Thyroid gland (tissue), 4 donors: ENCODE results near the gene DFFA. TPM values are rescaled to one million over a fixed set of nuclear protein-coding genes. Genes with fewer than 3 reads are reported as not detected.

Source experiments
- DNase-seq, 2 donors: peaks; one replicate each; pipeline ENCODE4 v3.0.0-alpha.2; 2019
- H3K27ac ChIP-seq, 3 donors: fragments of 200-600 bp; sonication (generic); 1 replicate in 2 of 3; 2 replicates in 1 of 3; pipeline ENCODE4 v1.5.1; 2016 to 2019; ENCODE audit warnings: mild to moderate bottlenecking in 1 of 3, moderate library complexity in 1 of 3
- H3K27me3 ChIP-seq: fragments of 200-600 bp; sonication (generic); one replicate; pipeline ENCODE4 v1.5.1; 2019
- H3K36me3 ChIP-seq, 2 donors: fragments of 200-600 bp; sonication (generic); one replicate each; pipeline ENCODE4 v1.5.1; 2016 to 2019
- H3K4me1 ChIP-seq, 2 donors: fragments of 200-600 bp; sonication (generic); one replicate each; pipeline ENCODE4 v1.5.1; 2017 to 2019
- H3K4me3 ChIP-seq, 3 donors: fragments of 200-600 bp; sonication (generic); replicated peaks in 1 of 3; 1 replicate in 2 of 3; 2 replicates in 1 of 3; pipeline ENCODE4 v1.5.1; 2016; ENCODE audit warnings: mild to moderate bottlenecking in 1 of 3
- H3K9me3 ChIP-seq: fragments of 200-600 bp; sonication (generic); one replicate; pipeline ENCODE4 v1.5.1; 2017
- POLR2A ChIP-seq, 2 donors: fragments of 450-650 bp; IDR thresholded peaks; one replicate each; pipeline ENCODE4 v1.6.1; 2017; ENCODE audit warnings: antibody characterized with exemption in 2 of 2, mild to moderate bottlenecking in 2 of 2, moderate library complexity in 1 of 2
- WGBS, 2 donors: methylation state at CpG; one replicate each; pipeline ENCODE4 v1.1.5; 2017; 5-methylcytosine and 5-hydroxymethylcytosine counted together
- intact Hi-C: fragments of 100-400 bp; cut with DNase I; formaldehyde crosslinking; loops from one replicate; pipeline ENCODE4 v1.15.1; 2023
- total RNA-seq, 4 donors: library from RNA; depleted of rRNA; stranded (reverse); fragments of >200 nt; gene quantifications; one replicate each; pipeline ENCODE4 v1.2.3, GENCODE V29; 2016
- TF ChIP-seq, protein P1 (sequence below), 6 experiments: fragments of 200-600 bp in 3 of 6; fragments of 450-650 bp in 3 of 6; sonication (generic) in 3 of 6; IDR thresholded peaks; one replicate each; pipeline ENCODE4 v1.5.1; 2016 to 2019; ENCODE audit warnings: antibody characterized with exemption in 6 of 6, mild to moderate bottlenecking in 2 of 6, inconsistent platforms in 1 of 6, moderate library complexity in 1 of 6

Gene DFFA
- total RNA-seq, 4 donors from 2014 or later = 24.2 to 30.3 (median 27.5) TPM

DNA sequence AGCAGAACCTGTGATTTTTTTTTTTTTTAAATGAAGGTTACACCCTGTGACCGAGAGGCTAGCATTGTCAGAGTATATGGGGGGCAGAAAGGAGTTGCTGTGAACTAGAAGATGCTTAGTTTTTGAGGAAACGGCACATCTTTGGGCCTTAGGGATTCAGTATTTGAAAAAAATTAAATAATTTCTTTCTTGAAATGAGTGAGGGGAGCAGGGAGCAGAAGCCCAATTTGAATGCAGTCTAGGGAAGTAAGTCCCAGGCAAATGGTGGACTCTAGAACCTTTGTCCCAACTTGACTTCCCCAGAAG, 45.3 kb upstream of the DFFA start:
- 80 to 82% methylated on average over 2 of the region's 2 CpGs for WGBS, 2 donors
- Histone ChIP-seq H3K36me3 (no peaks in the 10 kb centered on the region), H3K4me3 (no peak overlapping the region), H3K27ac (peak overlapping the region; percentile 59 to 73 (median 64)), H3K4me1 (peaks cover 63 to 65% of the 10 kb centered on the region in 2 donors), H3K27me3 (no peaks in the 10 kb centered on the region), H3K9me3 (no peaks in the 10 kb centered on the region)
- no peak for DNase-seq
- intact Hi-C loops = no loop called here
- TF ChIP-seq POLR2A (IDR thresholded peaks at IDR 0.05) = no peak
- TF ChIP-seq, protein P1, sequence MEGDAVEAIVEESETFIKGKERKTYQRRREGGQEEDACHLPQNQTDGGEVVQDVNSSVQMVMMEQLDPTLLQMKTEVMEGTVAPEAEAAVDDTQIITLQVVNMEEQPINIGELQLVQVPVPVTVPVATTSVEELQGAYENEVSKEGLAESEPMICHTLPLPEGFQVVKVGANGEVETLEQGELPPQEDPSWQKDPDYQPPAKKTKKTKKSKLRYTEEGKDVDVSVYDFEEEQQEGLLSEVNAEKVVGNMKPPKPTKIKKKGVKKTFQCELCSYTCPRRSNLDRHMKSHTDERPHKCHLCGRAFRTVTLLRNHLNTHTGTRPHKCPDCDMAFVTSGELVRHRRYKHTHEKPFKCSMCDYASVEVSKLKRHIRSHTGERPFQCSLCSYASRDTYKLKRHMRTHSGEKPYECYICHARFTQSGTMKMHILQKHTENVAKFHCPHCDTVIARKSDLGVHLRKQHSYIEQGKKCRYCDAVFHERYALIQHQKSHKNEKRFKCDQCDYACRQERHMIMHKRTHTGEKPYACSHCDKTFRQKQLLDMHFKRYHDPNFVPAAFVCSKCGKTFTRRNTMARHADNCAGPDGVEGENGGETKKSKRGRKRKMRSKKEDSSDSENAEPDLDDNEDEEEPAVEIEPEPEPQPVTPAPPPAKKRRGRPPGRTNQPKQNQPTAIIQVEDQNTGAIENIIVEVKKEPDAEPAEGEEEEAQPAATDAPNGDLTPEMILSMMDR (IDR thresholded peaks at IDR 0.05) = no peak

DNA sequence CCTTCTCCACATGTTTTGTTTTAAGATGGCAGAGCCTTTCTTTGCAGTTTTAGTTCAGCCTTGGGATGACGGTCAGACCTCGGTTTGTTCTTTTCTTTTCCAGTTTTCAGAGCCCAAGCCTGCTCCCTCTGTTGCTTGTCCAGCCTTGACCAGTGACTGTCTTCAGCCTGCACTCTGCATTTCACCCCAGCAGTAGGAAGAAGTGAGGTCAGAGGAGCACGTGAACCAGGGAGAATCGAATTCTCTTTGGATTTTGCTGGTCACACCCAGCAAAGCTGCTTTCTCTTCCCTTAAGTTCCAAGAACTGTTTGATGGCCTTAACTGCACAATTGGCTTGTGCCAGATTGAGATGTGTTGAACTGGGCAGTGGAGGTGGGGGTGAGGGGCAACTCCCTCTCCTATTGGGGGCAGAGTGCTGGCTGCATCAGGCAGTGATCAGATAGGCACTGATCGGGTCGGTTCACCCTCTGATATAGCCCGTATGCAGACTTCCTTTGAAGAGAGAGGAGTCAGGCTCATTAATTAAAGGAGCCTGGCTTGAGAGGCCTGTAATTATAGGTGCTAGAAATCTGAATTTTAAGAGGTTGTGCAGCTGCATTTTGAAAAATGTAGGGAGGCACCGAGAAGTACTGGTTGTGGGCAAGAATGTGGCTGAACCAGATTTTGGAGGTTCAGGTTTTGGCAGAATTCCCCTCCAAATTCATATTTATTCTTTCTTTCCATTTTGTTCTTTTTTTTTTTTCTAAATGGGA, 44.8 kb upstream of the DFFA start:
- DNase-seq = no peak
- Histone ChIP-seq H3K36me3 (no peaks in the 10 kb centered on the region), H3K27me3 (no peaks in the 10 kb centered on the region), H3K4me1 (peaks cover 58 to 60% of the 10 kb centered on the region in 2 donors), H3K27ac (peak overlapping the region; percentile 59 to 73 (median 64)), H3K9me3 (no peaks in the 10 kb centered on the region), H3K4me3 (no peak overlapping the region)
- intact Hi-C loops = no loop called here
- 58 to 62% methylated on average over 8 of the region's 8 CpGs for WGBS, 2 donors
- no peak for TF ChIP-seq POLR2A (IDR thresholded peaks at IDR 0.05)
- TF ChIP-seq, protein P1 (IDR thresholded peaks at IDR 0.05) = peak in 1 of 6 experiments; percentile 9

DNA sequence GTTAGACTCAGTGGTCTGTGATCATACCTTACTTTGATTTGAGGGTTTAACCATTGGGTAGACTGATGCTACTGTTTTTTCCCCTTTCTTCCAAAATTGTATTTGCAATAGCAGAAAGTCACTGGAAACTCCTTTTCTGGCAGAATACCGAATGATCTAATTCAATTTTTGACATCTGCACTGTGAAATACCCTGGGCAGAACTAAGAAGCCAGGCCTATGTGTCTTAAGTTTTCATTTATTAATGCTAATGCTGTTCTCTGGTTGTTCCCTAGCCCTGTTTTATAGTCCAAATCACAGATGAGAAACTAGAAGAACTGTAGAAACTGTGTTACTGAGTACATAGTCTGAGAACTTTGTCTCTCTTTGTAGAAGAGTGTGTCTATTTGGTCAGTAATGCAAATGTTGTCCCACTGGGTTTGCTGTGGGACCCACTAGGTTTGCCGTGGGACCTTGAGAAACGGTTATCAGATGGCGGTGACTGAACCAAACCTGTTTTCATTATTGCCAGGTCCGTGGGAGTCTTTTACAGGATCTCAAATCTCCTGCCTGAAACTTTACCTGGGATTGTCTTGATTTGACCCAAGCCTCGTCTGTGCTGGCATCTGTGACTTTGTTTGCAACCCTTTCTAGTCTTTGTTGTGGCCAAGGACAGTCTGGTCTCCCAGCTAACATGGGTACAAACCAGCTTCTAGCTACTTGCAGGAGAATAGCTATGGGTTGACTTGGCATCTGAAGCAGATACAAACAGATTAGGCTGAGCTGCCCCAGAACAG, 43.8 kb upstream of the DFFA start:
- Histone ChIP-seq H3K9me3 (no peaks in the 10 kb centered on the region), H3K27me3 (no peaks in the 10 kb centered on the region), H3K4me3 (no peak overlapping the region), H3K36me3 (no peaks in the 10 kb centered on the region), H3K4me1 (peaks cover 52 to 62% of the 10 kb centered on the region in 2 donors), H3K27ac (peak overlapping the region; percentile 59 to 73 (median 64))
- 84 to 85% methylated on average over 6 of the region's 6 CpGs for WGBS, 2 donors
- TF ChIP-seq, protein P1 (IDR thresholded peaks at IDR 0.05) = no peak
- TF ChIP-seq POLR2A (IDR thresholded peaks at IDR 0.05) = no peak
- DNase-seq = no peak
- intact Hi-C loops = no loop called here

DNA sequence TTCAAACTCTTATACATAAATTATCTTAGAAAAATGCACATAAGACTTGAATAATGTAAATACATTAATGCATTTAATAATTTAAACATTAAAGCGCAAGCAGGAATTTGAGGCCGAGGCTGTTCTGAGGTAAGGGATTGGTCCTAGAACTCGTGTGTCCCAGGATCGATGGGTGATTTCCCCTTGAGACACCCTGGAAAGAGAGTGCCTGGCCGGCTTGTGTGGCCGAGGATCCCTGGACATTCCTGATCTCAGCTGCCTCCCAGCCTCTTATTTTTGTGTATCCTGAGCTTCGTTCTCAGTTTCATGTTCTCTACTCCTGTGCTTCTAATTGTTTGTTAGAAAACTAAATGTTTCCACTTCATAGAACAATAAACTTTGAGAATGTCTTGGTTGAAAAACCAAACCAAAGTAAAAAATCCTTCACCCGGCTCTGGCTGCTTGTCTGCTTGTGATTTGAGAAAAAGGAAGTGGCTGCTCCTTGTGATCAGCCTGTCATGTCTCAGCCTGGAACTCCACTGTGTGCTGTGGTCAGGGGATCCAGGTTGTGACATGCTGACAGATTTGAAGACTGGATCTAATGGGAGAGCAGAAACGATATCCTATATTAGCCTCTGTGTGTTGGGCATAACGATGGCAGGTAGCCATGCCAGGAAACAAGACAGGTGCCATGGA, 43.1 kb upstream of the DFFA start:
- no peaks in the 10 kb centered on the region for H3K27me3 ChIP-seq
- H3K9me3 ChIP-seq = no peaks in the 10 kb centered on the region
- 42 to 58% methylated on average over 10 of the region's 10 CpGs for WGBS, 2 donors
- no peaks in the 10 kb centered on the region for H3K36me3 ChIP-seq
- DNase-seq = peak; percentile 41 to 56
- H3K4me1 ChIP-seq = peaks cover 59 to 70% of the 10 kb centered on the region in 2 donors
- no peak overlapping the region for H3K4me3 ChIP-seq
- H3K27ac ChIP-seq = peak overlapping the region; percentile 59 to 73 (median 64)
- intact Hi-C loops = no loop called here
- TF ChIP-seq, protein P1 (IDR thresholded peaks at IDR 0.05) = no peak
- TF ChIP-seq POLR2A (IDR thresholded peaks at IDR 0.05) = no peak
